Colon (tissue), 2 donors: ENCODE results near the gene ZFYVE28.
"Not testable (repeated sequence)": the region's sequence is repeated elsewhere in the genome, so short reads cannot be mapped to it uniquely, and the experiment has no call there.

Experiments used
- FAIRE-seq: peaks from 2 replicates; lab custom pipeline; 2012; peaks lifted over from hg19 to GRCh38; lab: Jason Lieb, UNC
- donor health status: control.
- donor health status: control.

ZFYVE28 gene

GRCh38 chr4:2286904-2287593, 131.4 kb downstream of the ZFYVE28 start:
- FAIRE-seq = no peak

GRCh38 chr4:2285613-2286381, 132.6 kb downstream of the ZFYVE28 start:
- FAIRE-seq = no peak

- no peak for FAIRE-seq
Measured at GRCh38 chr4:2284934-2285612, 133.4 kb downstream of the ZFYVE28 start.

DNA sequence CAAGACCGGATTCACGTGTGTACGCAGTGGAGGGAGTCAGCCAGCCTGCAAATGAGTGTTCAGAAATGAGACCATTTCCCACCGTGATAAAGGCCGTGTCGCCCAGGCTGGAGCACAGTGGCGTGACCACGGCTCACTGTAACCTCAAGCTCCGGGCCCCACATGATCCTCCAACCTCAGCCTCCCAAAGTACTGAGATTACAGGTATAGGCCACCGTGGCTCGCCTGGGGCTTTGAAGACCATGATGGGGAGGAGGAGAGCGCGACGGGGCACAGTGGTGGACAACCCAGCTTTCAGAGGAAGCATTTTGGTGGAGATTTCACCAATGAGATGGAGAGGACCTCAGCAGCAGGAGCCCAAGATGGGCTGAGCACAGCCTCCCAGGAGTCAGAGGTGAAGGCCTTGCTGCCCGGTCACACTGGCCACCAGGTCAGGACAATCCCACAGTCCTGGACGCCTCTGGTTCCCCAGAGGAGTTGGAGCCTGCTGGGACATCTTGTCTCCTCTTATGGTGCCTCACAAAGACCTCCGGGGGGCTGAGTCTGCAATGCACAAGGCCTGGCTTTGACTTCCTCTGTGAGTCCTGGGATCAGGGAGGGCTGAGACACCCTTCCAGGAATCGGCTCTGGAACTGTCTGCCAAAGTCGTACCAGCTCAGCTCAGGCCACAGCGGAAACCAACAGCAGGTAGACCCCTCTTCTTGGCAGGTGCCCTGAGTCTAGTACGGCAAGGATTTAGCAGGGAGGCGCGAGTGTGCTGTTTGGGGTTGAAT, 134.1 kb downstream of the ZFYVE28 start:
- no peak for FAIRE-seq

GRCh38 chr4:2283199-2283711, 135.2 kb downstream of the ZFYVE28 start:
- no peak for FAIRE-seq

DNA sequence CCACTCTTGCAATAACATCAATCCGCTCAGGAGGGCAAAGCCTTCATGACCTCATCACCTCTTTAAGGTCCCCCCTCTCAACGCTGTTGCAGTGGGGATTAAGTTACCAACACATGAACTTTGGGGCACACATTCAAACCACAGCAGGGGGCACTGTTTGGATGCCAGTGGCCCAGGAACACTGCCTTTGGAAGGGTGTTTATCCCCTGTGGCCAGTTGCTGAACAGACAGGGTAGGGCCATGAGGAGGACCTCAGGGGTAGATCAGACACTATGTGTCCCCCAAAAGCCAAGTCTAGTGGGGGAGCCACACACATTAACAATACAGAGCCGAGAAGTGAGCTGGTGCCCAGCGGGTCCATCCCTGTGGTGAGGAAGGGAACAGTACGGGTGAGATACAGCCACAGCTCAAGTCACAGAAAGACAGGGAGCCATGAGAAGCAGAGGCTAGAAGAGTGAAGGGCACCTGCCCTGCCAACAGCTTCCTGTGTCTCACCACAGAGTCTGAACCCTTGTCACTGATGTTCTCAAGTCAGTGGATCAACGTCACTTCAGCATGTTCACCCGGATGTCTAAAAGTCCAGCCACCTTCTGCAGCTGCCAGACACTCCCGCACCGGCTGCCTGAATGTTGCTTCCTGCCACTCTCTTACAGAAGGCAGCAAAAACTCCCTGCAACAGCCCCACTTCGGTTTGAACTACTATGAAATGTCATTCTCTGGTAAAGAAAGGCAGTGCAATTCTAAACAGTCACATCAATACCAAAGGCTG, 136.7 kb downstream of the ZFYVE28 start:
- FAIRE-seq = no peak

GRCh38 chr4:2280531-2281300, 137.7 kb downstream of the ZFYVE28 start:
- no peak for FAIRE-seq

- no peak for FAIRE-seq
Measured at GRCh38 chr4:2277956-2278355, 140.5 kb downstream of the ZFYVE28 start.

DNA sequence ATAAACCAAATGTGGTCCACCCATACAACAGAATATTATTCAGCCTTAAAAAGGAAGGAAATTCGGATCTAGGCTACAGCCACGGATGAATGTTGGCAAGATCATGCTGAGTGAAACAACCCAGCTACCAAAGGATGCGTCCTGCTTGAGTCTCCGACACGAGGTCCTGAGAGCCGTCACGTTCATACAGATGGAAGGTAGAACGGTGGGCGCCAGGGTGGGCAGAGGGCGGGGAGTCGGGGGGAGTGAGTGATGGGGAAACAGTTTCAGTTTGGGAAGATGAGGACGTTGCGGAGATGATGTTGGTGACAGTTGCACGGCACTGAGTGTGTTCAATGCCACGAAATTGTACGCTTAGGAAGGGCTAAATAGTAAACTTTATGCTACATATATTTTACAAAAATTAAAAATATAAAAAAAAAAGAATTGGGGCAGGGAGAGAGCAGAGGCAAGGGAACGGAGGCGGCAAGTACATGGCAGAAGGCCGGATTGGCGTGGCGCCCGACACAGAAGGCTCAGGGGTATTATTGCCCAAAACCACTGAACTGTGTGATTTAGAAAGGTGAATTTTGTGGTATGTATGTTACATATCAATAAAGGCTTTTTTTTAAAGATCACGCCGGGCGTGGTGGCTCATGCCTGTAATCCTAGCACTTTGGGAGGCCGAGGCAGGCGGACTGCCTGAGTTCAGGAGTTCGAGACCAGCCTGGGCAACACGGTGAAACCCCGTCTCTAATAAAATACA, 141.7 kb downstream of the ZFYVE28 start:
- FAIRE-seq = no peak

DNA sequence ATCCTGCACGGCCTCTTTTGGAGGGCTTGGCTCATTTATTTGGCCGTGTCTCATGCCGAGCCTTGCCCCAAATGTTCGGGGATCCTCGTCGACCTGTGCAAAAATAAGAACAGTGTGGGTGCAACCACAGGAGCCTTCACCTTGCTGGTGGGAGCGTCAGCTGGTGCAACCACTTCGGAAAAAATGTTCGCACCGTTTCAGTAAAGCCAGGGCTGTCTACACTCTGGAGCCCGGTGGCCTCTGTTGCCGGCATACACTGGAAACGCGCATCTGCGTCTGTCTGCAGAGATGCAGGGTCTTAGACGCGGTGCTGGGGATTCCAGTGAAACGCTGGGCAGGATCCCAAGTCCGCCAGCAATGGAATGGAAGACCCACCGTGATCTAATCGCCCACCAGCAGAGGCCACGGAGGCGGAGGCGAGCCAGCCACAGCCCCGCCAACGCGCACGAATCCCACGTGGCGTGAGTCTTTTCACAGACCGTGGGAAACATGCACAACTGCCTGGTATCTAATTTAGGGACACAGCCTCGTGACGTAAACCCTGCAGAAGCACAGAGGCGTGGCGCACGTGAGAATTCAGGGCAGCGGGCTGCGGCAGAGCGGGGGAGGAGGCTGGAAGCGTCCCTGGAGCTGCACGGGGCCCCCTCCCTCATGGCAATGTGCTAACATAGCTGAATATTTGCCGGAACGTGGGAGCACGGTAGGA, 142.7 kb downstream of the ZFYVE28 start:
- no peak for FAIRE-seq

- FAIRE-seq = not testable (repeated sequence)
Measured at GRCh38 chr4:2275044-2275397, 143.4 kb downstream of the ZFYVE28 start.

DNA sequence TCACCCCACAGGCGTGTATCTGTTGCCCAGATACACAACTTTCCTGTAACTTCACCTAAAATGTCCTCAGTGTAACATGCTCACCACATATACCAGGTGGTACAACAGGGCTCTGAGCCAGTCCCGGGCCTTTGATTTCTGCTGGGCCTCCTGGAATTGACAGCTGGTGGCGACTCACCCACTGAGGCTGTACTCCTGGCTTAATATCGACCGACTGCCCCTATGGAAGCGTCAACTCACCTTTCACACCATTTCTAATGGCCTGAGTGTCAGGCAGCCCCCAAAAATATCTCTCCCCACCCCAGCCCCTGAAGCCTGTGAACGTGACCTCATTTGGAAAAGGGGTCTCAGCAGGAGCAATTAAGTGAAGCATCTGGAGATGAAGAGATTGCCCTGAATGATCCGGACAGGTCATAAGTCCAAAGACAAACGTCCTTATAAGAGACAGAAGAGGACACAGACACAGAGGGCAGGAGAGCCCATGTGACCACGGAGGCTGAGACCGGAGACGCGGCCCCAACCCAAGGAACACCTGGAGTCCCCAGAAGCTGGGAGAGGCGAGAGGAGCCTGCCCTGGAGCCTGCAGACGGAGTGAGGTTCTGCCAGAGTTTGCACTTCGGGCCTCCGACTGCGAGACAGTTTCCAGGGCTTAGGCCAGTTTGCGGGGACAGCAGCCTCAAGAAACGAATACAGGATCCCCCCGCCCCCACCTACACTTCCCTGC, 144.0 kb downstream of the ZFYVE28 start:
- no peak for FAIRE-seq

- no peak for FAIRE-seq
Measured at GRCh38 chr4:2273657-2274319, 144.7 kb downstream of the ZFYVE28 start.

- no peak for FAIRE-seq
Measured at GRCh38 chr4:2273221-2273620, 145.2 kb downstream of the ZFYVE28 start.

GRCh38 chr4:2272828-2273120, 145.7 kb downstream of the ZFYVE28 start:
- FAIRE-seq = no peak

GRCh38 chr4:2272026-2272827, 146.2 kb downstream of the ZFYVE28 start:
- FAIRE-seq = no peak

- FAIRE-seq = no peak
Measured at GRCh38 chr4:2271279-2272025, 147.0 kb downstream of the ZFYVE28 start.
